Stimulated activated CD4-positive, alpha-beta T cell treated with anti-CD3 and anti-CD28 coated beads, Interleukin-12 subunit alpha, Interleukin-12 subunit beta, amount 100 ng/mL, for 24 hours (primary cell): ENCODE results near the gene NPAS3.

Source experiments
- DNase-seq, 2 experiments: peaks; one replicate each; pipeline ENCODE4 v3.0.0-alpha.2; 2020; ENCODE audit warnings: low read depth in 2 of 2

Gene NPAS3

GRCh38 chr14:33578461-33579216 is 640.0 kb downstream of the NPAS3 start:
- DNase-seq: no peak

DNA sequence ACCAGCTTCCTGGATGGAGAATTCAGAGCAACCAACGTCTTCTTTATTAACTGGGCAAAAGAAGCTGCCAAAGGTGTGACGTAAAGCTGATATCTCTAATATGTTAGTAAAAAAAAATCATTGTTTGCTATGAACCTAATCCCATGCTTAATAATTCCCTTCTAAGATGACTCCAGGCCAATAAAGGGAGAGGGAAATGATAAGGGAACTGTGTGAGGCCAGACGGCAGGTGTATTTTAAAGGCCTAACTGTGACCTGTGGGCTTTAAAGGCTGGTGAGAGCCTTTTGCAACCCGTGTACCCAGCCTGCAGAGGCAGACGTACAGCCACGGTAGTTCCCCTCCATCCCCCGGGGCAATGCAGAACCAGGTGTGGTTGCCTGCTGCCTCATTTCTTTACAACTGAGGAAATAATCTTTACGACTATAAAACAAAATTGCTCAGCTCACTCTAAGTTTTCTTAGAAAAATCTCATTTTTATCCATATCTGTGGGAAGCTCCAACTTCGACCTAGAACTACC is 641.6 kb downstream of the NPAS3 start:
- DNase-seq: no peak

GRCh38 chr14:33580841-33581240 is 642.2 kb downstream of the NPAS3 start:
- no peak for DNase-seq

DNA sequence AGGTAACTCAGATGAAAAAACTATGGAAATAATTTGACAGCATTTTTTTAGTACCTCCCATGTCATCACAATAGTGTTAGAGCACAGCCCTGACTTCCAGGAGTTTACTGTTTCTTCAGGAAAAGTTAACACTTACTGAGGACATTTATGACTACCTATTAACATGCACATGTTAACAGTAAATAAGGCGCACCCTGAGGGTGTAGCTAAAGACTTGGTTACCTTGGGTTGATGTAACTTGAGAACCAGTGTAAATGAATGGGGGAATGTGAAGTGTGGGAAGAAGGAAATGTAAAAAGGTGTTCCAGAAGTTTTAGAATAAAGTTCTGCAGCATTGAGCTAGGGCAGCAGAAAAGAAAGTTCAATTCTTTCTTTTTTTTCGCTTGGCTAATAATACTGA is 646.0 kb downstream of the NPAS3 start:
- DNase-seq: no peak

DNA sequence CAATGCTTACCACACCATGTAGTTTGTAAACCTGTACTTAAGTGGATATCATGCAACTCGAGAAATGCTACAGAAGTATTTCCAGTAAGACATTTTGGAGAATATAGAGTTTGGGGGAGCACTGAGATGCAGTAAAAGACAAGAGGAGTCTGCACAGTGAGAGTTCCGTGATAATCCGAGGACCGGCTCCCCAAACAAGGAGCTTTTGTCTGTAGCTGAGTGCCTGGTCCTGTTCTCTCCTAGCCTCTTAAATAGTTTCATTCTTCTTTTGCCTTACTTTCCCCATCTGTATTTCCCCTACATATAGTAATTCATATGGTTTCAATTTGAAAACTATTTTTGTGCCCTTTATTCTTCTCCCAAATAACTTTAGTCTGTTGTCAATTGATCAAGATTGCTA is 648.1 kb downstream of the NPAS3 start:
- DNase-seq: no peak

DNA sequence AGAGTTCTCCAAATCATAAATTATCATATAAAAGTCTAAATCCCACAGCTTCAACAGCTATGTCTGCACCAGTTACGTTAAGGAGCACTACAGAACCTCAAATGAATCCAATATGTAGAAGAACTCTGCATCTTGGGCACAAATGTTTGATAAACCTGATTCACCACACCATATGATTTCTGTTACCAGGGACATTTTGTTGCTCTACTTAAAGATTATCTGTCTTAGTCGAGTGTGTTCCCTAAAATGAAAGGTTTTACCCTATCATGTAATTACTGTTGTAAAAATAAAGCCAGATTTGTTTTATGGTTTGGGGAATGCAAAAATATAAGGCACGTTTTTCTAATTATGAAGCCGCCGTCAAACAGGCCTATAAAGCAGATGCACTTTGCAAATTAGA is 649.1 kb downstream of the NPAS3 start:
- no peak for DNase-seq

DNA sequence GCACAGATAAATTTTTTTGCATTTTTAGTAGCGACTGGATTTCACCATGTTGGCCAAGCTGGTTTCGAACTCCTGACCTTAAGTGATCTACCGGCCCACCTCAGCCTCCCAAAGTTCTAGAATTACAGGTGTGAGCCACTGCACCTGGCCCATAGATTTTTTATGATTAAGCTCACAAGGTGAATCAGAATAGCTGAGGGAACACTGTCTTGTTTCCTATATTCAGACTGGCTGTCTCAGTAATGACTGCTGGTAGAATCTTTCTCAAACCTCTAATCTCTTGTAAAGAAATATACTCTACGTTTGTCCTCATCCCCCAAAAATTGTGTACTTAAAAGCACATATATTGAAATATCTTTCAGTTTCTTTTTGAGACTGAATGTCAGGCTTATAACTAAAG is 650.1 kb downstream of the NPAS3 start:
- DNase-seq: no peak

DNA sequence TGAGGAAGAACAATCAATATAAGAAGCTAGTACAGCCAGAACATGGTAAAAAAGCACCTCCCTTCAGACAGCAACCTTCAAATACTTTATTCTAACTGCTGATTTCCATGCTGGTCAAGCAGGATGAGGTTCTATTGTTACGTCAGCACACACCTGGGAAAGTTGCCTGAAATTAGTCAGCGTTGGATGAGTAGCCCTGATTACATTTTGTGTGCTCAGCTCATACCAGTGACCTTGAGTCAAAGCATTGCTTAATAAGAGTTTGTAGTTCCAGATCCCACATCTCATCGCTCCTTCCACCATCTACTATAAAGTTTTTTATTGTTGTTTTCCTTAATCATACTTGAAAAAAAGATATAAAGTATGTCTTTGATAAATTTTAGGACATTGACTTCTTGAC is 650.7 kb downstream of the NPAS3 start:
- no peak for DNase-seq

DNA sequence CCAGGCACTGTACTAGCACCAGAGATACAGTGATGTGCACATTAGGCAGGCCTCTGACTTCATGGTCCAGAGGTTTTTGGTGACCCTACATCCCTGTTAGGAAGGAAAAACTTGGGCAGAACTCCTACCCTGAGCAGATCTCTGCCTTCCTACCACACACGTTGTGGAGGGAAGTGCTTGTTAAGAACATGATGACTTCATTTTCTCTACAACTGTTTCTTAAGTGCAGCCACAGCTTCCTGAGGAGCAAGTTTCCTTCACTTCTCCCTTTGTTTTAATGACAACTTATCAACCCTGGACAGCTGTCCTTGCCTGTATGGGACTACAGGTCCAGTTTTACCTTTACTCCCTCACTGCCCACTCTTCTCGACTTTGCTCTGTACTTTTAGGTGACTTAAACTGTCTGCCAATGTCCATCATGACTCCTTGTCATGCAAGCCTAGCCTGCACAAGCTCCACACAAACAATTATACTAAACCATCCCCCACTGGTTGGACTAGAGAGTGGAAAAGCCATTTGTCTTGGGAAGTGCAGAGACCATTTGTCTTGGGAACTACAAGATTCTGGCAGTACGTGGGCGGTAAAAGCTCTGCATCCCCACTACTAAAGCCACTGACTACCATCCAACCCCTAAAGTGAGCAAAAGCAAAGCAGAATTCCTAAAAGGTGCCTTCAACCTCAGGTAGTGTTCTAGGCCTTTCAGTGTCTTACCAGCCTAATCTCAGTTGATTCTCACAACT is 652.4 kb downstream of the NPAS3 start:
- DNase-seq: no peak

- no peak for DNase-seq
Measured at GRCh38 chr14:33592297-33592696, 653.6 kb downstream of the NPAS3 start.

GRCh38 chr14:33596211-33597080 is 657.8 kb downstream of the NPAS3 start:
- no peak for DNase-seq

DNA sequence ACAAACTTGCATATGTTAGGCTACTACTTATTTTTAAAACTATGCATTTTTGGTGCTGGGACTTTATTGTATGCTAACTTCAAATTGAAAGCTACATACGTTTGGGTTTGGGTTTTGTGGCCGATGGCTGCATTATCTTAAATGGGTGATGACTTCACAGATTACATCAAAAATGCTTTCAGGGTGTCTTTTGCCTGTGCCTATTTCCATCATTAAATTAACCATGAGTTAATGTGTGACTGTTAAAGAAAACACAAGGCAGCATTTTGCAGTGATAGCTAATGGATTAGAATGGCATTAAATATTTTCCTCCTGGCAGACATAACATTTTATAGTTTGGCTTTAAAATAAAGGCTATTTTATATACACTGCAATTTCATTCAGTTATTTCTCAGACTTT is 659.9 kb downstream of the NPAS3 start:
- no peak for DNase-seq

- no peak for DNase-seq
Measured at GRCh38 chr14:33602396-33602795, 663.7 kb downstream of the NPAS3 start.

GRCh38 chr14:33606591-33606990 is 667.9 kb downstream of the NPAS3 start:
- DNase-seq: no peak

- no peak for DNase-seq
Measured at GRCh38 chr14:33609582-33609981, 670.9 kb downstream of the NPAS3 start.

DNA sequence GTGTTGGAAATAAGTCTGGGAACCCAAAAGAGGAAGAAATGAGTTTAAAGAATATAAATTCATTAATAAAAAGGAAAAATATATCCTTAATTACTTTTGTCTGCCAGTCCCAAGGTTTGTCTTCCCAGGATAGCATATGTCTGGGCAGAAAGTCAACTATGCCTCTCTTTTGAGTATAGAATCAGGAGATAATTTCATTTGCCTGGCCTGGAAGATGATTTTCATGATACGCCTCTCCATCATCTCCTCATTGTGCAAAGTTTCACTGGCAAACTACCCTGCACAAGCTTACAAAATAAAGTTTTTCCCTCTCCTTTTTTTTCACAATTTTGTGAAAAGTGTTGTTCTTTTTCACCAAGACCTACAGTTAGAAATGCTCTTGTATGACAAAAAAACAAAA is 671.4 kb downstream of the NPAS3 start:
- DNase-seq: no peak

- DNase-seq: no peak
Measured at GRCh38 chr14:33611405-33612196, 672.9 kb downstream of the NPAS3 start.

DNA sequence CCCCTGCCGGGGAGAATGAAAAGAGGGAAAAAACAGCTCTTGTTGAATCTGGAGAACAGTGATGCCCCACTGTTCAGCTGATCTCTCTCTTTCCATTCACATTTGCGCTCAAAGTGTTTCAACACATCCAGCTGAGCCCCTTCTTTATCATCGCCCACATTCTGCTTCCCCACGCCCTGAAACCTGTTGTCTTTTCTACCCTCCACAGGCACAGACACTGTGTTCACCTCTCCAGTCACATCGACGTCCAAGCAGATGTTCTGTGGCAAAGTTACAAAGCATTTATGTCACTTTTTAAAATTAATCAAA is 673.5 kb downstream of the NPAS3 start:
- DNase-seq: no peak

DNA sequence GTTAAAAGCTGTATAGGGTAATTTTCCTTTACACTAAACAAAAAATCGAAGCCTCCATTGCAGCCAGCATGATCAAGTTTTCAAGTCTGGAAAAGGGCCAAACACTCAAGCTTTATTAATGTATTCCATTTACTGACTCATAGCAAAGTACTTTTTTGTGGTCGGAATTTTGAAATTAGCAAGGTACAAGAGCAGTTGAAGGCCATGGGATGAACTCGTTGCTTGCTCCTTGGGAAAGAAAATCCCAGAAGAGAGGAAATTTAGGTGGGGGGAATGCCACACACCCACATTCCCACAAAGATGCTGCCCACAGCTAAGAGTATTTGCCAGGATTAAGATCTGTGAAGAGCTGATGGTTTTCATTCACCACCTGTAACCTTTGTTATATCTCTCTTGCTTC is 678.5 kb downstream of the NPAS3 start:
- no peak for DNase-seq

- no peak for DNase-seq
Measured at GRCh38 chr14:33618361-33619105, 679.9 kb downstream of the NPAS3 start.

DNA sequence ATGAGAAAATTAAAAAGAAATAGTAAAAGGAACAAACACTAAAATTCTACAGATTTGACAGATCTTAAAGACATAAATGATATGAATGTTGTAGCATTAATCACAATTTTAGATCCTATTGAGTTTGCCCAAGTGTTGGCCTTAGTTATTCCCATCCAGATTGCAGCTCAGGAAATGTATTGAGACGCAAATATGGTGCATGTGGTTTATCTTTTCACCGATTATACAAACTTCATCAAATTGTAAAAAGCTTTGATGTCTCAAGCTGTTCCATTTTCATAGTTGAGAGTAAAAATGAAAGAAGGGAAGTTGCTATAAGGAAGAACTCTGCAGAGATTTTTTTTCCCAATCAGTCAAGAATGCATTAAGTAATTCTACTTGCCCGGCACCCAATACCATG is 683.8 kb downstream of the NPAS3 start:
- no peak for DNase-seq
